Activated T-helper 2 cell treated with anti-CD3 and anti-CD28 coated beads, Interferon-gamma antibody, Interleukin-2, Interleukin-4, amounts not matched to agents 10 μg/mL and 5 μg/mL and 100 μg/mL, durations not matched to agents 14 hours and 24 hours and 36 hours (primary cell): ENCODE data around the gene LRRC71. TPM values are rescaled to one million over a fixed set of nuclear protein-coding genes. Genes with fewer than 3 reads are reported as not detected.
A peak's percentile ranks its signal among the peaks of the same experiment; 100 is the strongest.

ENCODE experiments used
- DNase-seq: peaks from one replicate; pipeline ENCODE4 v3.0.0; 2021; ENCODE audit warnings: low spot score
- H3K27ac Mint-ChIP-seq: one replicate; pipeline ENCODE4 v1.8.0; 2021; ENCODE audit warnings: mixed read lengths
- H3K27me3 Mint-ChIP-seq: one replicate; pipeline ENCODE4 v1.8.0; 2021; ENCODE audit warnings: low read depth, mixed read lengths
- H3K36me3 Mint-ChIP-seq: one replicate; pipeline ENCODE4 v1.8.0; 2021; ENCODE audit warnings: low read depth, mixed read lengths
- H3K4me1 Mint-ChIP-seq: one replicate; pipeline ENCODE4 v1.8.0; 2021; ENCODE audit warnings: low read depth, mixed read lengths
- H3K4me3 Mint-ChIP-seq: one replicate; pipeline ENCODE4 v1.8.0; 2021; ENCODE audit warnings: low read depth, mild to moderate bottlenecking, moderate library complexity, mixed read lengths
- H3K9me3 Mint-ChIP-seq: one replicate; pipeline ENCODE4 v1.8.0; 2021; ENCODE audit warnings: mixed read lengths
- intact Hi-C: fragments of 100-400 bp; cut with micrococcal nuclease; formaldehyde crosslinking; loops from one replicate; pipeline ENCODE4 v1.15.1; 2023
- total RNA-seq: library from RNA; stranded (reverse); gene quantifications from 2 replicates; pipeline ENCODE4 v1.2.3, GENCODE V29; 2022

The LRRC71 gene
- total RNA-seq, 1 donor from 2014 or later, result not detected

GRCh38 chr1:156951371-156951770 is 30.9 kb downstream of the LRRC71 start:
- H3K36me3 Mint-ChIP-seq, result no peaks in the 10 kb centered on the region
- H3K27me3 Mint-ChIP-seq, result peaks cover 2% of the 10 kb centered on the region
- no peak overlapping the region for H3K27ac Mint-ChIP-seq
- no peak overlapping the region for H3K4me3 Mint-ChIP-seq
- H3K9me3 Mint-ChIP-seq, result no peaks in the 10 kb centered on the region
- H3K4me1 Mint-ChIP-seq, result no peaks in the 10 kb centered on the region
- intact Hi-C loops, result no loop called here
- DNase-seq, result no peak

DNA sequence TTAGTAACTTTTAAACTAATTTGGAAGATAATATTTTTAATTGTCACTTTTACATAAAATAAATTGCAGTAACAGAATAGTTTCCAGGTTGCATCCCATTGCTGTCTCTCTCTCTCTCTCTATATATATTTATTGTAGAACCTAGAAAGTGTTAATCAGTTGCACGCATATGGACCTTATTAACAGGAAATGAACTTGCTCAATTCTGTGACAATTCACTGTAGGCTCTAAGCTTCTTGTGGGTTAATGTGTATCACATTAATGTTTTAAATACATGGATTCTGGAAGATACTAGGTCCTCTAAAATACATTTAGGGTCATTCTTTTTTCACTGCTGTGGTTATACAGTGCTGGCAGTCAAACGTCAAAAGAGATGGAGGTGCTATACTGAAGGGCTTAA is 33.1 kb downstream of the LRRC71 start:
- no peak for DNase-seq
- Mint-ChIP-seq H3K27ac (no peak overlapping the region), H3K4me3 (no peak overlapping the region), H3K36me3 (no peaks in the 10 kb centered on the region), H3K9me3 (no peaks in the 10 kb centered on the region), H3K27me3 (peaks cover 2% of the 10 kb centered on the region), H3K4me1 (peaks cover 6% of the 10 kb centered on the region)
- intact Hi-C loops, result no loop called here

- no peaks in the 10 kb centered on the region for H3K9me3 Mint-ChIP-seq
- H3K27me3 Mint-ChIP-seq, result no peaks in the 10 kb centered on the region
- intact Hi-C loops, result no loop called here
- H3K27ac Mint-ChIP-seq, result no peak overlapping the region
- H3K36me3 Mint-ChIP-seq, result no peaks in the 10 kb centered on the region
- no peak overlapping the region for H3K4me3 Mint-ChIP-seq
- peaks cover 8% of the 10 kb centered on the region for H3K4me1 Mint-ChIP-seq
- DNase-seq, result no peak
Measured at GRCh38 chr1:156956333-156956732, 35.9 kb downstream of the LRRC71 start.

GRCh38 chr1:156957634-156958033 is 37.2 kb downstream of the LRRC71 start:
- Mint-ChIP-seq H3K4me3 (no peak overlapping the region), H3K4me1 (peaks cover 16% of the 10 kb centered on the region), H3K27ac (no peak overlapping the region), H3K27me3 (no peaks in the 10 kb centered on the region), H3K36me3 (no peaks in the 10 kb centered on the region), H3K9me3 (no peaks in the 10 kb centered on the region)
- no peak for DNase-seq
- intact Hi-C loops, result no loop called here

DNA sequence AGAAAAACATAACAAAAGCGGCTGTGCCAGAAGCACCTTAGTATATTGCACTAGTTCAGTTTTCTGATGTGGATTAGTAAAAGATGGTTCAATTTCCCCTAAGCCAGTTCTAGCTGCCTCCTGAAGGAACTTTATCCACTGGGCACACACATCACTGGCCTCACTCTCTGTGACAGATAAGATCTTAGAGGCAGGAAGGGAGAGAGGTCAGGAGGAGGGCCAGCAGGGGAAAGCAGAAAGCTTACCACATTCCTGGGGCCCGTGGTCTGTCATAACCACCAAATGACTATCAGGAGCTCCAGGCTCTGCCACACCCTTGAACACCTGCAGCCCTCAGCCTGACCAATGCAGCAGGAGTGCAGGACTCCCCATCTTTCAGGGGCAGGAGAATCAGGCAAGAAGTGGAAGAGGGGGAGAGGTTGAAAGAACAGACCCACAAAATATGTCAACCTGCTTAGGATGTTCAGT is 37.8 kb downstream of the LRRC71 start:
- Mint-ChIP-seq H3K36me3 (no peaks in the 10 kb centered on the region), H3K4me3 (no peak overlapping the region), H3K9me3 (no peaks in the 10 kb centered on the region), H3K27ac (no peak overlapping the region), H3K27me3 (no peaks in the 10 kb centered on the region), H3K4me1 (peaks cover 21% of the 10 kb centered on the region)
- intact Hi-C loops, result no loop called here
- no peak for DNase-seq

DNA sequence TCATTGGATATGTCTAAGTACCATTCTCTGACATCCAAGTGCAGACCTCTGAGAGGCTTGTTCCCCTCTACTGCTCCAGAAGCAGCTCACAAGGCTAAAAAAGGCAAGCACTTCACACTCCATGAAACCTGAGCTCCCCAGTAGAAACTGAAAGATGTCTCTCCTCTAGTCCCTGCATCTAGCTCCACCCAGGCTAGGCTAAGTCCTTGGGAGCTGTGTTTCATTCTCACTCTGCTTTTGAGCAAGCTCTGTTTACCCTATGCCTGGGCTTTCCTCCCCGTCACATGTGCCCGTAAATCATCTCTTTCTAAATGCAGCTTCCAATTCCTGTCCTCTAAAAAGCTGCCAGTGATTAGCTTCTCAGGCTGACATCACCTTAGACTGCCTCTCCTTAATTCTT is 39.0 kb downstream of the LRRC71 start:
- Mint-ChIP-seq H3K4me3 (no peak overlapping the region), H3K27me3 (no peaks in the 10 kb centered on the region), H3K27ac (no peak overlapping the region), H3K4me1 (peaks cover 32% of the 10 kb centered on the region), H3K9me3 (no peaks in the 10 kb centered on the region), H3K36me3 (no peaks in the 10 kb centered on the region)
- DNase-seq, result no peak
- intact Hi-C loops, result no loop called here

- intact Hi-C loops, result no loop called here
- DNase-seq, result no peak
- Mint-ChIP-seq H3K4me1 (peaks cover 33% of the 10 kb centered on the region), H3K27ac (no peak overlapping the region), H3K36me3 (no peaks in the 10 kb centered on the region), H3K4me3 (no peak overlapping the region), H3K27me3 (no peaks in the 10 kb centered on the region), H3K9me3 (no peaks in the 10 kb centered on the region)
Measured at GRCh38 chr1:156959925-156960324, 39.5 kb downstream of the LRRC71 start.

DNA sequence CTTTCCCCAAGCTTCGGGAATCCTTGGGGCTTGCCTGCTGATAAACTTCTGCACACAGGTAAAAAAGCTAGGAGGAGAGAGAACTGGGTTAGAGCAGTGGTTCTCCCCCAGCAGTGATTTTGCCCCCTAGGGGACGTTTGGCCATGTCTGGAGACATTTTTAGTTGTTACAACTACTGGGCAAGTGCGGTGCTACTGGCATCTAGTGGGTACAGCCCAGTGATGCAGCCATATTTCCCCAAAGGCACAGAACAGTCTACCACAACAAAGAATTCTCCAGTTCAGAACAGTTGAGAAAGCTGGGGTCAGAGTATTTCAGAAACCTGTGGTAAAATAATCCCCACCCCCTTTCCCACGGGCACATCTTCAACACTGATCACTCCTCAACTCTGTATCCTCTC is 41.3 kb downstream of the LRRC71 start:
- Mint-ChIP-seq H3K9me3 (no peaks in the 10 kb centered on the region), H3K4me3 (no peak overlapping the region), H3K4me1 (peaks cover 33% of the 10 kb centered on the region), H3K27ac (no peak overlapping the region), H3K27me3 (peaks cover 13% of the 10 kb centered on the region), H3K36me3 (no peaks in the 10 kb centered on the region)
- intact Hi-C loops, result no loop called here
- peak; percentile 34 for DNase-seq

- peaks cover 27% of the 10 kb centered on the region for H3K4me1 Mint-ChIP-seq
- DNase-seq, result peak; percentile 39
- no peaks in the 10 kb centered on the region for H3K9me3 Mint-ChIP-seq
- intact Hi-C loops, result no loop called here
- peaks cover 24% of the 10 kb centered on the region for H3K27me3 Mint-ChIP-seq
- no peaks in the 10 kb centered on the region for H3K36me3 Mint-ChIP-seq
- H3K4me3 Mint-ChIP-seq, result peak overlapping the region; percentile 61
- peak overlapping the region; percentile 19 for H3K27ac Mint-ChIP-seq
Measured at GRCh38 chr1:156963621-156964020, 43.2 kb downstream of the LRRC71 start.

DNA sequence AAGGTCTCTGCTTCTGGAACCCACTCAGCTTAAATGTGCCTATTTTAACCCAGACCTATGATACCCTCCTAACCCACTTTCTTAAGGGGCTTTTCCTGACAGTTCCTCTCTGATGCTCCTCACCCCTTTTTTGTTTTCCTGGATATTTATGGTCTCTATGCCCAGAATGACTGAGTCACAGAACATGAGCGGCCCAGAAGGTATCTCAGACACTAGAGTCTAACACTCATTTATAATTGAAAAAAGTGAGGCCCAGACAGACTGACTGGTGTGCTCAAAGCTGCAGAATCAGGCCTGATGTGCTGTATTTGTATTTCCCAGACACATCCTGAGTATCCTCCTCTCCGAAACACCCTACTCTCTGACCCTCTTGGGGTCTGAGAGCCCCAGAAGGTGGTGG is 44.0 kb downstream of the LRRC71 start:
- intact Hi-C loops, result no loop called here
- Mint-ChIP-seq H3K27ac (no peak overlapping the region), H3K36me3 (no peaks in the 10 kb centered on the region), H3K4me3 (no peak overlapping the region), H3K9me3 (no peaks in the 10 kb centered on the region), H3K27me3 (peaks cover 31% of the 10 kb centered on the region), H3K4me1 (peaks cover 27% of the 10 kb centered on the region)
- no peak for DNase-seq

GRCh38 chr1:156969496-156969895 is 49.1 kb downstream of the LRRC71 start:
- intact Hi-C loops, result no loop called here
- DNase-seq, result no peak
- Mint-ChIP-seq H3K4me1 (no peaks in the 10 kb centered on the region), H3K27me3 (peaks cover 54% of the 10 kb centered on the region), H3K36me3 (no peaks in the 10 kb centered on the region), H3K4me3 (no peak overlapping the region), H3K27ac (no peak overlapping the region), H3K9me3 (no peaks in the 10 kb centered on the region)

DNA sequence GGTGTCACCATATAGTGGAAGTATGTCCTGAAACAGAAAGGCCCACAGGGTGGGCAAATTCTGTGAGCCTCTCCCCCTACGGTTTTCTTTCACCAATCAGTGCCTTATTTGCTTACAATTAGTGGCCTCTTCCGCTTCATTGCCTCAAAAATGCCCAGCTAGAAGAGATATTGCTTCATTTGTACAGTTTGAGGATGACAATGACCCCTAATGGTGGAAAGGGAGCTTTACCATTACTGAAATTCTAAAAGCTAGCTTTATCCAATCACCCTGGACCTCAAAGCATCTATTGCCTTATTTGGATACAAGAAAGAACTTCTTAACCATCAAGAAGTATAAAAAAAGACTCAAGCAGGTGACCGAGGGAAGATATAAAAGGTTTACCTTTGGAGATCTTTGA is 49.6 kb downstream of the LRRC71 start:
- no peak for DNase-seq
- Mint-ChIP-seq H3K4me3 (no peak overlapping the region), H3K36me3 (no peaks in the 10 kb centered on the region), H3K9me3 (no peaks in the 10 kb centered on the region), H3K27me3 (peaks cover 58% of the 10 kb centered on the region), H3K4me1 (no peaks in the 10 kb centered on the region), H3K27ac (no peak overlapping the region)
- intact Hi-C loops, result no loop called here

DNA sequence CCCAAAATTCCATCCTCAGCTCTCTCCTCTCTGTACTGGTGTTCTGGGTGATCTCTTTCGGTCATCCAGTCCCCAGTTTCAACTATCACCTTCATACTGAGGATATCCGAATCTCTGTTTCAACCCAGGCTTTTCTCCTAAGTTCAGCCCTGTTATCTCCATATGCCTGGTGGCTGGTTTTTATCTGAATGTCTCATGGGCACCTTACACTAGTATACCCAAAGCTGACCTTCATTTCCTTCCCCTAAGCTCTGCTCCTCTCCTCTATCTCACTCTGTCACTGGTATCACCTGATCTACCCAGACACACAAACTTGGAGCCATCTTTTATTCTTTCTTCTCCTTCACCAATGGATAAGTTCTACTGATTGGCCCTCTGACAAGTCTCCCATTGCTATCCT is 53.0 kb downstream of the LRRC71 start:
- peaks cover 56% of the 10 kb centered on the region for H3K27me3 Mint-ChIP-seq
- no peak overlapping the region for H3K27ac Mint-ChIP-seq
- intact Hi-C loops, result no loop called here
- no peak overlapping the region for H3K4me3 Mint-ChIP-seq
- no peaks in the 10 kb centered on the region for H3K4me1 Mint-ChIP-seq
- no peaks in the 10 kb centered on the region for H3K36me3 Mint-ChIP-seq
- H3K9me3 Mint-ChIP-seq, result no peaks in the 10 kb centered on the region
- no peak for DNase-seq

GRCh38 chr1:156975084-156975483 is 54.7 kb downstream of the LRRC71 start:
- intact Hi-C loops, result no loop called here
- DNase-seq, result no peak
- Mint-ChIP-seq H3K4me3 (no peak overlapping the region), H3K36me3 (no peaks in the 10 kb centered on the region), H3K27me3 (peaks cover 48% of the 10 kb centered on the region), H3K4me1 (no peaks in the 10 kb centered on the region), H3K9me3 (no peaks in the 10 kb centered on the region), H3K27ac (no peak overlapping the region)
